GM18873 (cell line): Measurements from ENCODE around the gene MRFAP1L1.
"Not testable (repeated sequence)": the region's sequence is repeated elsewhere in the genome, so short reads cannot be mapped to it uniquely, and the experiment has no call there.

Experiments used
- ATAC-seq: cut with Tn5 transposase; IDR thresholded peaks from one replicate; pipeline ENCODE4 v1.9.1; 2021; ENCODE audit warnings: mild to moderate bottlenecking, moderate library complexity, moderate number of reproducible peaks; ENCODE audit not compliant: unreplicated experiment, low FRiP score

MRFAP1L1 gene

GRCh38 chr4:6709230-6710114 is at the start of gene MRFAP1L1:
MRFAP1L1 (minus strand) TSS chr4:6709865; CDS start chr4:6709629, 236 bp downstream.
- ATAC-seq, result peak; percentile 45

GRCh38 chr4:6758728-6759127 is 49.1 kb upstream of the MRFAP1L1 start:
- ATAC-seq, result no peak

GRCh38 chr4:6756345-6756744 is 46.7 kb upstream of the MRFAP1L1 start:
- ATAC-seq, result not testable (repeated sequence)

GRCh38 chr4:6755088-6755753 is 45.6 kb upstream of the MRFAP1L1 start:
- no peak for ATAC-seq

GRCh38 chr4:6754481-6755087 is 44.9 kb upstream of the MRFAP1L1 start:
- no peak for ATAC-seq

- no peak for ATAC-seq
Observed at GRCh38 chr4:6753891-6754290, 44.2 kb upstream of the MRFAP1L1 start.

- ATAC-seq, result no peak
Observed at GRCh38 chr4:6753103-6753560, 43.5 kb upstream of the MRFAP1L1 start.

DNA sequence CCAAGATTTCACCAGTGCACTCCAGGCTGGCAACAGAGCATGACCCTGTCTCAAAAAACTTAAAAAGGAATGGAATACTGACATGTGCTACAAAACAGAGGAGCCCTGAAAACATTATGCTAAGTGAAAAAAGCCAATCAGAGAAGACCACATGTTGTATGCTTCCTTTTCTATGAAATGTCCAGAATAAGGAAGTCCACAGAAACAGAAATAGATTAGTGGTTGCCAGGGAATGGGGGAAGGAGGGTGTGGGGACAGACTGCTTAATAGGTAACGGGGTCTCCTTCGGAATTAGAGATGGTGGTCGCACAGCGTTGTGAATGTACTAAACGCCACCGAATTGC is 42.8 kb upstream of the MRFAP1L1 start:
- no peak for ATAC-seq

GRCh38 chr4:6751611-6752485 is 42.2 kb upstream of the MRFAP1L1 start:
- no peak for ATAC-seq

DNA sequence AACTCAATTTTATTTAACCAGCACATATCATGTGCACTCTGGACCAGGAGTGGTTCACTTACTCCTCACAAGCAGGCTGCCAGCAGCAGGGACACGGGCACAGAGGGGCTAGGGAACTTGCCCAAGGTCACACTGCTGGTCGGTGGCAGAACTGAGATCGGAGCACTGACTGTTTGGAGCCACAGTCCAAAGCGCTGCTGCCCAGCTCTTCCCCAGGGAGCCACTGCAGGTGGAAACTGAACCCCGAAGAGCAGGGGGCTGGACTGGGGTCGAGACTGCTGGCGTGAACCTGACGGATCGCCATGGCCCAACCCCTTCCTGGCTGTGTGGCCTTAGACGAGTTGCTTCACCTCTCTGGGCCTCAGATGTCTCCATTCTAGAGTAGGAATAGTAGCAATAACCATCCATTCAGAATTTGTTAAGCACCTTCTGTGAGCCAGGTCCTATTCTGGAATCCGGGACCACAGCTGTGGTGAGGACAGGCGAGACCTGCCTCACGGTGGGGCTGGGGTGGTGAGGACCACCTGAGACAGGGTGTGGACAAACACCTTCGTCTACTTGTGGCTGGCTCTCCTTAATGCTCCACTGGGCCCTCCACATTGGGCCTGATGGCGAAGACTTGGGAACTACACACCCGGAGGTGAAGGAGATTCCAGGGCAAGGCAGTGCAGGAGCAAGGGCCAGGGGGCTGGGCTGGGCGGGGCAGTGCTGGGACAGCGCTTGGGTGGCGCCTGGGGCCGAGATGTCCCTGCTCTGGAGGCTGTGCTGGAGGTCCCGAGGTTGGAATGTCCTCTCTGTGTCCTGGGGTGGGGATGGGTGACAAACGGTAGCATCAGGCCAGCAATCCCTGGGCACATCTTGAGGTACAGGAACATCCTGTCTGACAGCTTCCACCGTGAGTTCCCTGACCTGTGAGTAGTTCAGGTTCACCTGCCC is 40.9 kb upstream of the MRFAP1L1 start:
- ATAC-seq, result no peak

GRCh38 chr4:6749340-6750171 is 39.9 kb upstream of the MRFAP1L1 start:
- no peak for ATAC-seq

GRCh38 chr4:6748286-6748685 is 38.6 kb upstream of the MRFAP1L1 start:
- no peak for ATAC-seq

DNA sequence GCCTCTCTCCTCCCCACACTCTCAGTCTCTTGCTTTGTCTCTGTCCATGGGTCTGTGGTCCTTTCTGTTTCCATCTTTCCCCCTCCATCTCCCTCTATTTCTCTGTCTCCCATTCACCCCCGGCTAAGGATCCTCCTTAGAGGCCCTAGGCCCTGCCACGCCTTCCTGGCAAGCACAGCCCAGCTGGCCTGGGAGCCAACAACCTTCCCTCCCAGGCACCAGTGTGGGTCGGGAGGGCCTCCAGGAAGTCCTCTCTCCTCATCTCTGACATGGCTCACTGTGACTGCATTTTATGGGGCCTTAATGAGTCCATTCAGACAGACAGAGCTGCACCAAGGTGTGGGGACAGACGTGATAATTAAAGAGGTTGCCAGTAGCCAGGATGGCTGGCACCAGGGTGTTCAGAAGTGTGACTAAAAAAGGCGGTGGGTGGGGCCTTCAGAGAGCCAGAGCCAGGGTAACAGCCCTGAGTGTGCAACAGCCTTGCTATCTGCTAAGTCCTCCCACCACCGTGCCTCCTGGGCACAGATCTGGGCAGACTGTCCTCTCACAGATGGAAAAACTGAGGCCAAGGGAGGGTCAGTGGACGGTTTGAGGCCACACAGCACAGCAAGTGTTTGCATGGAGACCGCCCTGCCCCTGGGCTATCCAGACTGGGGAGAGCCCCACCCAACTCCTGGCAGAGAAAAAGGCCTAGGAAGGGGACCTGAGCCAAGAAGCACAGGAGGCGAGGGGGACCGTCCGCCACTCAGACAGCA is 37.8 kb upstream of the MRFAP1L1 start:
- no peak for ATAC-seq

DNA sequence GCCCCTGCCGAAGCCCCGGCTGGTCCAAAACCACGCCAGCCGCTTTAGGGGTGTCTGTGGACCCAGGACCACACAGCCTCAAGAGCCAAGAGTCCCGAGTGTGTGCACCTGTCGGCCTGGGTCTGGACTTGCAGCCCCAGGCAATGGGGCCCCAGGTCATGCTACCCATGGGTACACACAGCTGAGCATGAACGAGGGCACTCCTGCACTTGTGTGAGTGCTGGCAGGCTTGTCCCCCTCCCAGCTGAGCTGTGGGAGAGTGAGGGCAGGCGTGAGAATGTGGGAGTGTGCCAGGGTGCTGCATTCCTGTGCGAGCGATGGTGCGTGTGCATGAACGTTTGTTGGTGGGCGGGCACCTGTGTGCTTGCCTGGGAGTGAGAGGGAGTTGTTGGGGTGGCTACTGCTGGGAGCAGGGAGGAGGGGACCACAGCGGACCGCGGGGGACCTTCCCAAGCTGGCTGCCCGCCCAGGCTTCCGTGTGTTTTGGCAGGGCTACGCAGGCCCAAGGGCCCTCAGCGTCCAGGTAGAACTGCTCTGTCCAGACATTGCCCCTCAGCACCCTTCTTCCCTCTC is 37.1 kb upstream of the MRFAP1L1 start:
- no peak for ATAC-seq

DNA sequence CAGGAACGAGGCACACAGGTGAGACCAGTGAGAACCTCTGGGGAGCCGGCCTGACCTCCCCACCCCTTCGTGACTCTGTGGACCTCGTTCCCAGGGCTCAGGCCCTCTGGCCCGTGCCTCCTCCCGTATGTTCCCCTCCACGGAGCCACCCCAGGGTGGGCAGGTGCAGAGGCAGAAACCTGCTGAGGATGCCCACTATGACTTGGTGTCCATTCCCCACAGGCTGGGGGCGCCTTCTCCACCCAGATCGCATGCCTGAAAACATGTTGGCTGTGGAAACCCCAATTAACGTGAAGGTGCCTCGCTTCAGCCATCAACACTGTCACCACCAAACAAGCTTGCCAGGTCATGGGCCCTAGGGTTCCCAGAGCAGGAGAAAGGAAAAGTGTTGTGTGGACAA is 33.3 kb upstream of the MRFAP1L1 start:
- ATAC-seq, result no peak

DNA sequence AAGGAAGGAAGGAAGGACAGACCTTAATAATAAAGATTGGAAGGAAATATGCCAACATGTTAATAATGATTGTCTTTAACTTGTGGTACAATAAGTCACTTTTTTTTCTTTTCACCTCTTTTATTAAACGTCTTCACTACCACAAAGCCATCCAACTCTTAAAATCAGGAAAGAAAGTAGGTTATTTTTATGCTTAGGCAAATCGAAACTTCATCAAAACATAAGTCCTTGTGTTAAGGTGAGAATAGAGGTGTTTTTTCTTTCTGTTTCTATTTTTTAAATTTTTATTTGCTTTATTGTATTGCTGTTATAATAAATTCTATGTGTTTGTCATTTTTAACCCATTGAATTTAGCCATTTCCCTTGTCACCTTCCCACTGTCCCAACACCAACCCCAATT is 32.8 kb upstream of the MRFAP1L1 start:
- no peak for ATAC-seq

DNA sequence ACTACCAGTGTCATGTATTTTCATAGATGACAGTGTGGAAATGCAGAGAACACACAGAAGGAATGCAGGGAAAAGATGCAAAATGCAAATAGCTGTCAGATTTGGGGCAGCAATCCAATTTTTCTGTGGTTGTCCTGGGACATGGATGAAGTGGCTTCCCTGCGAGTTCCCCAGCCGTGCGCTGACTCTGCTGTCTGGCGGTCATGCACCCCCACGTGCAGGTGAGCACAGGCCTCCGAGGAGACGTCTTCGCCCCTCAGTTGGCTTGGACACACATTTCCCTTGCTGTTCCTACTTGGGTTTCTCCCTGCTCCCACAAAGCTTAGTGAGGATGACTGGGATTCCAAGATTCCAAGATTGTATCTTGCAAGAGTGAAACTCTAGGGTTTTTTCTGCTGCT is 30.7 kb upstream of the MRFAP1L1 start:
- no peak for ATAC-seq
